Measurements from ENCODE around the gene APOBEC3B.
"Not testable (repeated sequence)": the region's sequence is repeated elsewhere in the genome, so short reads cannot be mapped to it uniquely, and the experiment has no call there.

APOBEC3B gene

DNA sequence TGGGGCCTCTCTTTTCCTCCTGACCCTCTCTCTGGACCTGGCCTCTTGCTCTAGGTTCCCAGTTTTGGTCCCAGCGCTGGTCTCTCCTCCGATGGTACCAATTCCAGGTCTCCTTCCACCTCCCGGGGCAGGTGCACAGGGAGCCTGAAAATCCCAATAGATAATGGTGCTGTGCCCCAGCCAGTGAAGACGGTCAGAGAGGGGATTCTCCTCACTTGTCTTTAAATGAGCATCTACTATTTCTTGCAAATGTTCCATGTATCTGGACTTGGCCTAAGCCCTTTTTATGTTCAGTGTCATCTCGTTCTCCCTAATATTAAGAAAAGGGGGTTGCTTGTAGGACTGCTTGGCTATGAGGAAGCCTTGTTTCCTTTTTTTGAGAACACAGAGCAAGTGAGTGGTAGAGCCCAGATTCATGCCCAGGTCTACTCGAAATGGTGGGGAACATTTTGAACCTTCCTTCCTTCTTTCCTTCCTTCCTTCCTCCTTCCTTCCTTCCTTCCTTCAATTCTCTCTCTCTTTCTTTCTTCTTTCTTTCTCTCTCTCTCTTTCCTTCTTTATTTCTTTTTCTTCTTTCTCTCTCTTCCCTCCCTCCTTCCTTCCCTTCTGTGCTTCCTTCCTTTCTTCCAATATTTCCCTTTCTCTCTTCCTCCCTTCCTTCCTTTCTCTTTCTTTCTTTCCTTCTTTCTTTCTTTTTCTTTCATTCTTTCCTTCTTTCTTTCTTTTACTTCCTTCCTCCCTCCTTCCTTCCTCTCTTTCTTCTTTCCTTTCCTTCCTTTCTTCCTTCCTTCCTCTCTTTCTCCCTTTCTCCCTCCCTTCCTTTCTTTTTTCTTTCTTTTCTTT lies 24.1 kb upstream of the APOBEC3B start:
- no peak overlapping the region for H2AFZ ChIP-seq (ENCODE audit: low read depth, low read length)
- no peaks in the 10 kb centered on the region for H3K36me3 ChIP-seq (ENCODE audit: insufficient read depth, low read length)
- H3K27me3 ChIP-seq (ENCODE audit: insufficient read depth, low read length, poor library complexity): peaks cover 5% of the 10 kb centered on the region
- H3K9me3 ChIP-seq (ENCODE audit: insufficient read depth, low read length, severe bottlenecking): no peaks in the 10 kb centered on the region
- DNase-seq (no peak), ATAC-seq (ENCODE audit: insufficient read depth, low read depth) (no peak)
- H3K4me1 ChIP-seq (ENCODE audit: insufficient read depth, low read length): no peaks in the 10 kb centered on the region
- H3K4me2 ChIP-seq (ENCODE audit: insufficient read depth, low read length): no peak overlapping the region
- TF ChIP-seq, protein P1, sequence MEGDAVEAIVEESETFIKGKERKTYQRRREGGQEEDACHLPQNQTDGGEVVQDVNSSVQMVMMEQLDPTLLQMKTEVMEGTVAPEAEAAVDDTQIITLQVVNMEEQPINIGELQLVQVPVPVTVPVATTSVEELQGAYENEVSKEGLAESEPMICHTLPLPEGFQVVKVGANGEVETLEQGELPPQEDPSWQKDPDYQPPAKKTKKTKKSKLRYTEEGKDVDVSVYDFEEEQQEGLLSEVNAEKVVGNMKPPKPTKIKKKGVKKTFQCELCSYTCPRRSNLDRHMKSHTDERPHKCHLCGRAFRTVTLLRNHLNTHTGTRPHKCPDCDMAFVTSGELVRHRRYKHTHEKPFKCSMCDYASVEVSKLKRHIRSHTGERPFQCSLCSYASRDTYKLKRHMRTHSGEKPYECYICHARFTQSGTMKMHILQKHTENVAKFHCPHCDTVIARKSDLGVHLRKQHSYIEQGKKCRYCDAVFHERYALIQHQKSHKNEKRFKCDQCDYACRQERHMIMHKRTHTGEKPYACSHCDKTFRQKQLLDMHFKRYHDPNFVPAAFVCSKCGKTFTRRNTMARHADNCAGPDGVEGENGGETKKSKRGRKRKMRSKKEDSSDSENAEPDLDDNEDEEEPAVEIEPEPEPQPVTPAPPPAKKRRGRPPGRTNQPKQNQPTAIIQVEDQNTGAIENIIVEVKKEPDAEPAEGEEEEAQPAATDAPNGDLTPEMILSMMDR (IDR thresholded peaks at IDR 0.05; ENCODE audit: borderline replicate concordance, extremely low read depth, low read length, poor library complexity, severe bottlenecking): no peak
- TF ChIP-seq EZH2 (IDR thresholded peaks at IDR 0.05; ENCODE audit: borderline replicate concordance, low read depth, low read length, severe bottlenecking): no peak
- H3K4me3 ChIP-seq (ENCODE audit: low read depth in 1 of 2, low read length in 2 of 2): no peak overlapping the region
- H3K79me2 ChIP-seq (ENCODE audit: insufficient read depth, low read length): no peaks in the 10 kb centered on the region
- H3K9ac ChIP-seq (ENCODE audit: low read depth, low read length): no peak overlapping the region
- H3K27ac ChIP-seq (ENCODE audit: low read length): no peak overlapping the region
- H4K20me1 ChIP-seq (ENCODE audit: insufficient read depth, low read length): no peaks in the 10 kb centered on the region

DNA sequence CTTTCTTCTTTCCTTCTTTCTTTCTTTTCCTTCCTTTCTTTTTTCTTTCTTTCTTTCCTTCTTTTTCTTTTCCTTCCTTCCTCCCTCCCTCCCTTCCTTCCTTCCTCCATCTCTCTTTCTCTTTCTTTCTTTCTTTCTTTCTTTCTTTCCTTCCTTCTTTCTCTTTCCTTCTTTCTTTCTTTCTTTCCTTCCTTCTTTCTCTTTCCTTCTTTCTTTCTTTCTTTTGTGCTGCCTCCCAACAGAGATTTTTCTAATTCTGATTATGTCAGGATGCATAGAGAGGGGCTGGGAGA lies 23.6 kb upstream of the APOBEC3B start:
- not testable (repeated sequence) for H3K4me1 ChIP-seq (ENCODE audit: insufficient read depth, low read length); H3K27me3 ChIP-seq (ENCODE audit: insufficient read depth, low read length, poor library complexity); H3K9me3 ChIP-seq (ENCODE audit: insufficient read depth, low read length, severe bottlenecking); H4K20me1 ChIP-seq (ENCODE audit: insufficient read depth, low read length); H3K27ac ChIP-seq (ENCODE audit: low read length); H3K4me2 ChIP-seq (ENCODE audit: insufficient read depth, low read length); H3K9ac ChIP-seq (ENCODE audit: low read depth, low read length); H3K36me3 ChIP-seq (ENCODE audit: insufficient read depth, low read length); H2AFZ ChIP-seq (ENCODE audit: low read depth, low read length); H3K79me2 ChIP-seq (ENCODE audit: insufficient read depth, low read length); DNase-seq; H3K4me3 ChIP-seq (ENCODE audit: low read depth in 1 of 2, low read length in 2 of 2); ATAC-seq (ENCODE audit: insufficient read depth, low read depth)

DNA sequence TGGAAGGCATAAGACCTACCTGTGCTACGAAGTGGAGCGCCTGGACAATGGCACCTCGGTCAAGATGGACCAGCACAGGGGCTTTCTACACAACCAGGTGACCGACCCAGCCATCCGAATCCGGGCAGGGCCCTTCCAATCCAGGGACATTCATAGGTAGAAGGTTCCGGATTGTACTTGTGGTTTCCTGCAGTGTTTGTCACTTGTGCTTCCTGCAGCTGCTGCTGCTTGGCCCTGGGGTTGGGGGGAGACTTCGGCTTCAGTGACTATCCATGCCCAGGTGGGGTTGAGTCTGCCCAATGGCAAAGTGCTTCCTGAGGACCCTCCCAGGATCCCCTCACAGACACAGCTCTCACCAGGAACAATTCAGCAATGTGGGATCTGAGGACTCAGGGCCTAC lies 22.6 kb upstream of the APOBEC3B start:
- Histone ChIP-seq H3K4me3 (ENCODE audit: low read depth in 1 of 2, low read length in 2 of 2) (no peak overlapping the region), H3K36me3 (ENCODE audit: insufficient read depth, low read length) (no peaks in the 10 kb centered on the region), H3K27ac (ENCODE audit: low read length) (no peak overlapping the region), H3K4me2 (ENCODE audit: insufficient read depth, low read length) (no peak overlapping the region), H3K9ac (ENCODE audit: low read depth, low read length) (no peak overlapping the region), H3K27me3 (ENCODE audit: insufficient read depth, low read length, poor library complexity) (peaks cover 2% of the 10 kb centered on the region), H2AFZ (ENCODE audit: low read depth, low read length) (no peak overlapping the region), H4K20me1 (ENCODE audit: insufficient read depth, low read length) (no peaks in the 10 kb centered on the region), H3K79me2 (ENCODE audit: insufficient read depth, low read length) (no peaks in the 10 kb centered on the region), H3K9me3 (ENCODE audit: insufficient read depth, low read length, severe bottlenecking) (no peaks in the 10 kb centered on the region), H3K4me1 (ENCODE audit: insufficient read depth, low read length) (no peaks in the 10 kb centered on the region)
- ATAC-seq (ENCODE audit: insufficient read depth, low read depth) (no peak), DNase-seq (no peak)
- TF ChIP-seq, protein P1 (IDR thresholded peaks at IDR 0.05; ENCODE audit: borderline replicate concordance, extremely low read depth, low read length, poor library complexity, severe bottlenecking): no peak
- no peak for TF ChIP-seq EZH2 (IDR thresholded peaks at IDR 0.05; ENCODE audit: borderline replicate concordance, low read depth, low read length, severe bottlenecking)

DNA sequence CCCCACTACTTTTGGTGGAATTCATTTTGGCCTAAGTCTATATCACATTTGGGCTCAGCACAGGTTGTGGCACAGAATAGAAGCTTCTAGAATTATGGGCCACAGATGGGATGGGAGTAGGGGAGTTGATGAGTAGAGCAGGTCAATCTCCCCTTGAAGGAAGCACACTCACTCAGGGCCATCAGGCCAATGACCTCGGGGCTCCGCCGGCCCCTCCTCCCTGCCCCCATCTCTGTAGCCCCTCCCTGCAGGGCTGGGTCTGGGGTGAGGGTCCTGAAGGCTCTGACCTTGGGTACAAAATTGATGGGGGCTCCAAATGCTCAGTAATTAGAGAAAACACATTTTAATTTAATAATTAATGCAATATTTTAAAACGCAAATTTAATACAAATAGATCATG lies 21.5 kb upstream of the APOBEC3B start:
- not testable (repeated sequence) for H2AFZ ChIP-seq (ENCODE audit: low read depth, low read length); H3K9me3 ChIP-seq (ENCODE audit: insufficient read depth, low read length, severe bottlenecking); H3K79me2 ChIP-seq (ENCODE audit: insufficient read depth, low read length); H3K4me1 ChIP-seq (ENCODE audit: insufficient read depth, low read length); H3K9ac ChIP-seq (ENCODE audit: low read depth, low read length); H3K36me3 ChIP-seq (ENCODE audit: insufficient read depth, low read length); H3K4me2 ChIP-seq (ENCODE audit: insufficient read depth, low read length); DNase-seq; H4K20me1 ChIP-seq (ENCODE audit: insufficient read depth, low read length); ATAC-seq (ENCODE audit: insufficient read depth, low read depth); H3K27ac ChIP-seq (ENCODE audit: low read length); H3K4me3 ChIP-seq (ENCODE audit: low read depth in 1 of 2, low read length in 2 of 2); H3K27me3 ChIP-seq (ENCODE audit: insufficient read depth, low read length, poor library complexity)

GRCh38 chr22:38963291-38963738 lies 18.8 kb upstream of the APOBEC3B start:
- not testable (repeated sequence) for H3K79me2 ChIP-seq (ENCODE audit: insufficient read depth, low read length); H4K20me1 ChIP-seq (ENCODE audit: insufficient read depth, low read length); DNase-seq; H3K4me1 ChIP-seq (ENCODE audit: insufficient read depth, low read length); H3K4me3 ChIP-seq (ENCODE audit: low read depth in 1 of 2, low read length in 2 of 2); H3K9ac ChIP-seq (ENCODE audit: low read depth, low read length); H3K4me2 ChIP-seq (ENCODE audit: insufficient read depth, low read length); H3K27ac ChIP-seq (ENCODE audit: low read length); H3K9me3 ChIP-seq (ENCODE audit: insufficient read depth, low read length, severe bottlenecking); H3K36me3 ChIP-seq (ENCODE audit: insufficient read depth, low read length); H3K27me3 ChIP-seq (ENCODE audit: insufficient read depth, low read length, poor library complexity); H2AFZ ChIP-seq (ENCODE audit: low read depth, low read length)
- peak; percentile 47; the same call in 2 of the 3 replicates for ATAC-seq (ENCODE audit: insufficient read depth, low read depth)

All from DND-41 (cell line).